GM12872 (cell line): ENCODE measurements around the gene DUOXA2.

ENCODE experiments used
- CTCF ChIP-seq: IDR thresholded peaks from 3 replicates; pipeline ENCODE4 v1.5.1; 2011; ENCODE audit warnings: low read depth, mild to moderate bottlenecking, low read length, moderate library complexity; ENCODE audit not compliant: insufficient read depth

Gene DUOXA2

GRCh38 chr15:45137703-45138102 is 23.6 kb downstream of the DUOXA2 start:
- no peak for TF ChIP-seq CTCF

GRCh38 chr15:45138814-45139765 is 25.0 kb downstream of the DUOXA2 start:
- no peak for TF ChIP-seq CTCF

GRCh38 chr15:45139770-45140169 is 25.6 kb downstream of the DUOXA2 start:
- TF ChIP-seq CTCF, result no peak

GRCh38 chr15:45140557-45141250 is 26.6 kb downstream of the DUOXA2 start:
- TF ChIP-seq CTCF, result no peak

- TF ChIP-seq CTCF, result no peak
Measured at GRCh38 chr15:45141386-45141785, 27.3 kb downstream of the DUOXA2 start.

- no peak for TF ChIP-seq CTCF
Measured at GRCh38 chr15:45143056-45143455, 28.9 kb downstream of the DUOXA2 start.

GRCh38 chr15:45143946-45144345 is 29.8 kb downstream of the DUOXA2 start:
- TF ChIP-seq CTCF, result no peak
